Neural cell (in vitro differentiated cells): ENCODE results near the gene DHCR24. TPM values are rescaled to one million over a fixed set of nuclear protein-coding genes. Genes with fewer than 3 reads are reported as not detected.
"Not testable (repeated sequence)": the region's sequence is repeated elsewhere in the genome, so short reads cannot be mapped to it uniquely, and the experiment has no call there.

Experiments used
- H2AFZ ChIP-seq: fragments of 200-600, 300-800 bp; sonication (generic), shearing (Covaris generic); 2 replicates; pipeline ENCODE4 v1.6.0; 2014; ENCODE audit warnings: low read depth, mild to moderate bottlenecking, antibody characterized with exemption, low read length, moderate library complexity
- H3F3A ChIP-seq: fragments of 200-600 bp; shearing (Covaris generic); 2 replicates; pipeline ENCODE4 v1.6.1; 2016; ENCODE audit warnings: mild to moderate bottlenecking, moderate library complexity, mixed read lengths, antibody characterized with exemption, low read length; ENCODE audit not compliant: insufficient read depth, poor library complexity, severe bottlenecking
- H3K27ac ChIP-seq: fragments of 200-600, 300-800 bp; sonication (generic), shearing (Covaris generic); 2 replicates; pipeline ENCODE4 v1.5.1; 2014; ENCODE audit warnings: mild to moderate bottlenecking, low read length, moderate library complexity
- H3K27me3 ChIP-seq: fragments of 300-800, 200-600 bp; sonication (generic), shearing (Covaris generic); 2 replicates; pipeline ENCODE4 v1.6.0; 2014; ENCODE audit warnings: mild to moderate bottlenecking, low read depth, low read length, moderate library complexity; ENCODE audit not compliant: insufficient read depth
- H3K36me3 ChIP-seq: fragments of 300-800, 200-600 bp; sonication (generic), shearing (Covaris generic); 2 replicates; pipeline ENCODE4 v1.5.1; 2014; ENCODE audit warnings: mild to moderate bottlenecking, antibody characterized with exemption, low read length, moderate library complexity; ENCODE audit not compliant: insufficient read depth
- H3K4me2 ChIP-seq: fragments of 300-800, 200-600 bp; sonication (generic), shearing (Covaris generic); 2 replicates; pipeline ENCODE4 v1.6.0; 2014; ENCODE audit warnings: mild to moderate bottlenecking, low read length
- H3K4me3 ChIP-seq: fragments of 300-800, 200-600 bp; sonication (generic), shearing (Covaris generic); 2 replicates; pipeline ENCODE4 v1.5.1; 2014; ENCODE audit warnings: mild to moderate bottlenecking, low read length, moderate library complexity
- H3K79me2 ChIP-seq: fragments of 200-600 bp; shearing (Covaris generic); replicated peaks from 2 replicates; pipeline ENCODE4 v1.6.0; 2014; ENCODE audit warnings: mild to moderate bottlenecking, low read length, moderate library complexity; ENCODE audit not compliant: insufficient read depth
- H3K9ac ChIP-seq: fragments of 300-800, 200-600 bp; sonication (generic), shearing (Covaris generic); 2 replicates; pipeline ENCODE4 v1.6.1; 2016; ENCODE audit warnings: mild to moderate bottlenecking, low read length, mixed read lengths
- H3K9me2 ChIP-seq: fragments of 200-600 bp; shearing (Covaris generic); 2 replicates; pipeline ENCODE4 v1.6.1; 2016; ENCODE audit warnings: mild to moderate bottlenecking, low read length, mixed read lengths; ENCODE audit not compliant: insufficient read depth
- H3K9me3 ChIP-seq: fragments of 200-600, 300-800 bp; sonication (generic), shearing (Covaris generic); 2 replicates; pipeline ENCODE4 v1.6.1; 2016; ENCODE audit warnings: mild to moderate bottlenecking, mixed run types, low read length, moderate library complexity, mixed read lengths
- H4K20me1 ChIP-seq: fragments of 200-600 bp; shearing (Covaris generic); 2 replicates; pipeline ENCODE4 v1.6.1; 2016; ENCODE audit warnings: mild to moderate bottlenecking, mixed run types; ENCODE audit not compliant: insufficient read depth
- EP300 ChIP-seq: fragments of 450-650 bp; conservative IDR thresholded peaks from 2 replicates; pipeline ENCODE4 v1.6.1; 2014; ENCODE audit warnings: antibody characterized with exemption, mild to moderate bottlenecking, moderate library complexity; ENCODE audit not compliant: poor library complexity, severe bottlenecking
- EZH2 ChIP-seq: fragments of 200-600, 300-800 bp; shearing (Covaris generic), sonication (generic); IDR thresholded peaks from 2 replicates; pipeline ENCODE4 v1.6.1; 2014; ENCODE audit warnings: antibody characterized with exemption, low read length, borderline replicate concordance, mild to moderate bottlenecking; ENCODE audit not compliant: insufficient read depth, poor library complexity, severe bottlenecking
- MXI1 ChIP-seq: fragments of 450-650 bp; conservative IDR thresholded peaks from 2 replicates; pipeline ENCODE4 v1.6.1; 2014; ENCODE audit warnings: antibody characterized with exemption, mild to moderate bottlenecking; ENCODE audit not compliant: poor library complexity, severe bottlenecking
- POLR2AphosphoS5 ChIP-seq: IDR thresholded peaks from 2 replicates; pipeline ENCODE4 v1.6.1; 2012
- RAD21 ChIP-seq: fragments of 450-650 bp; conservative IDR thresholded peaks from 2 replicates; pipeline ENCODE4 v1.6.1; 2014; ENCODE audit warnings: antibody characterized with exemption, mild to moderate bottlenecking, moderate library complexity
- SMC3 ChIP-seq: fragments of 450-650 bp; conservative IDR thresholded peaks from 2 replicates; pipeline ENCODE4 v1.6.1; 2014; ENCODE audit warnings: antibody characterized with exemption, mild to moderate bottlenecking, moderate library complexity; ENCODE audit not compliant: poor library complexity
- TAF1 ChIP-seq: IDR thresholded peaks from 2 replicates; pipeline ENCODE4 v1.6.1; 2012; ENCODE audit warnings: low read depth
- polyA plus RNA-seq: library from polyadenylated mRNA; depleted of rRNA; stranded (reverse); fragments of >200 nt; gene quantifications from 2 replicates; pipeline ENCODE4 v1.2.3, GENCODE V29; 2014
- TF ChIP-seq, protein P1 (sequence below): fragments of 450-650 bp; IDR thresholded peaks from 2 replicates; pipeline ENCODE4 v1.5.1; 2014; ENCODE audit warnings: antibody characterized with exemption, mild to moderate bottlenecking, moderate library complexity; ENCODE audit not compliant: poor library complexity, severe bottlenecking
- TF ChIP-seq, protein P2 (sequence below): IDR thresholded peaks from 2 replicates; pipeline ENCODE4 v1.6.1; 2012; ENCODE audit warnings: borderline replicate concordance

DHCR24 gene
- polyA plus RNA-seq, 1 donor from 2014 or later = 91.3 TPM

GRCh38 chr1:54934869-54935268, 47.9 kb upstream of the DHCR24 start:
- Histone ChIP-seq H3K27ac (no peak overlapping the region), H3K4me3 (no peak overlapping the region), H4K20me1 (no peaks in the 10 kb centered on the region), H2AFZ (no peak overlapping the region), H3K4me2 (no peak overlapping the region), H3K36me3 (no peaks in the 10 kb centered on the region), H3F3A (no peaks in the 10 kb centered on the region), H3K9ac (no peak overlapping the region), H3K79me2 (no peaks in the 10 kb centered on the region), H3K9me2 (no peaks in the 10 kb centered on the region), H3K27me3 (no peaks in the 10 kb centered on the region), H3K9me3 (no peaks in the 10 kb centered on the region)
- TF ChIP-seq EP300 (no peak), POLR2AphosphoS5 (no peak), EZH2 (no peak), RAD21 (no peak), SMC3 (no peak), TAF1 (no peak), MXI1 (no peak)
- TF ChIP-seq, protein P1, sequence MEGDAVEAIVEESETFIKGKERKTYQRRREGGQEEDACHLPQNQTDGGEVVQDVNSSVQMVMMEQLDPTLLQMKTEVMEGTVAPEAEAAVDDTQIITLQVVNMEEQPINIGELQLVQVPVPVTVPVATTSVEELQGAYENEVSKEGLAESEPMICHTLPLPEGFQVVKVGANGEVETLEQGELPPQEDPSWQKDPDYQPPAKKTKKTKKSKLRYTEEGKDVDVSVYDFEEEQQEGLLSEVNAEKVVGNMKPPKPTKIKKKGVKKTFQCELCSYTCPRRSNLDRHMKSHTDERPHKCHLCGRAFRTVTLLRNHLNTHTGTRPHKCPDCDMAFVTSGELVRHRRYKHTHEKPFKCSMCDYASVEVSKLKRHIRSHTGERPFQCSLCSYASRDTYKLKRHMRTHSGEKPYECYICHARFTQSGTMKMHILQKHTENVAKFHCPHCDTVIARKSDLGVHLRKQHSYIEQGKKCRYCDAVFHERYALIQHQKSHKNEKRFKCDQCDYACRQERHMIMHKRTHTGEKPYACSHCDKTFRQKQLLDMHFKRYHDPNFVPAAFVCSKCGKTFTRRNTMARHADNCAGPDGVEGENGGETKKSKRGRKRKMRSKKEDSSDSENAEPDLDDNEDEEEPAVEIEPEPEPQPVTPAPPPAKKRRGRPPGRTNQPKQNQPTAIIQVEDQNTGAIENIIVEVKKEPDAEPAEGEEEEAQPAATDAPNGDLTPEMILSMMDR = no peak
- TF ChIP-seq, protein P2, sequence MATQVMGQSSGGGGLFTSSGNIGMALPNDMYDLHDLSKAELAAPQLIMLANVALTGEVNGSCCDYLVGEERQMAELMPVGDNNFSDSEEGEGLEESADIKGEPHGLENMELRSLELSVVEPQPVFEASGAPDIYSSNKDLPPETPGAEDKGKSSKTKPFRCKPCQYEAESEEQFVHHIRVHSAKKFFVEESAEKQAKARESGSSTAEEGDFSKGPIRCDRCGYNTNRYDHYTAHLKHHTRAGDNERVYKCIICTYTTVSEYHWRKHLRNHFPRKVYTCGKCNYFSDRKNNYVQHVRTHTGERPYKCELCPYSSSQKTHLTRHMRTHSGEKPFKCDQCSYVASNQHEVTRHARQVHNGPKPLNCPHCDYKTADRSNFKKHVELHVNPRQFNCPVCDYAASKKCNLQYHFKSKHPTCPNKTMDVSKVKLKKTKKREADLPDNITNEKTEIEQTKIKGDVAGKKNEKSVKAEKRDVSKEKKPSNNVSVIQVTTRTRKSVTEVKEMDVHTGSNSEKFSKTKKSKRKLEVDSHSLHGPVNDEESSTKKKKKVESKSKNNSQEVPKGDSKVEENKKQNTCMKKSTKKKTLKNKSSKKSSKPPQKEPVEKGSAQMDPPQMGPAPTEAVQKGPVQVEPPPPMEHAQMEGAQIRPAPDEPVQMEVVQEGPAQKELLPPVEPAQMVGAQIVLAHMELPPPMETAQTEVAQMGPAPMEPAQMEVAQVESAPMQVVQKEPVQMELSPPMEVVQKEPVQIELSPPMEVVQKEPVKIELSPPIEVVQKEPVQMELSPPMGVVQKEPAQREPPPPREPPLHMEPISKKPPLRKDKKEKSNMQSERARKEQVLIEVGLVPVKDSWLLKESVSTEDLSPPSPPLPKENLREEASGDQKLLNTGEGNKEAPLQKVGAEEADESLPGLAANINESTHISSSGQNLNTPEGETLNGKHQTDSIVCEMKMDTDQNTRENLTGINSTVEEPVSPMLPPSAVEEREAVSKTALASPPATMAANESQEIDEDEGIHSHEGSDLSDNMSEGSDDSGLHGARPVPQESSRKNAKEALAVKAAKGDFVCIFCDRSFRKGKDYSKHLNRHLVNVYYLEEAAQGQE = no peak

- H3K9me2 ChIP-seq, H3K9ac ChIP-seq, H3K27me3 ChIP-seq, H2AFZ ChIP-seq, H3K4me3 ChIP-seq, H3K79me2 ChIP-seq, H3K27ac ChIP-seq, H3K9me3 ChIP-seq, H3K4me2 ChIP-seq, H3K36me3 ChIP-seq, H3F3A ChIP-seq, H4K20me1 ChIP-seq: not testable (repeated sequence)
Measured at GRCh38 chr1:54934081-54934480, 47.1 kb upstream of the DHCR24 start.

DNA sequence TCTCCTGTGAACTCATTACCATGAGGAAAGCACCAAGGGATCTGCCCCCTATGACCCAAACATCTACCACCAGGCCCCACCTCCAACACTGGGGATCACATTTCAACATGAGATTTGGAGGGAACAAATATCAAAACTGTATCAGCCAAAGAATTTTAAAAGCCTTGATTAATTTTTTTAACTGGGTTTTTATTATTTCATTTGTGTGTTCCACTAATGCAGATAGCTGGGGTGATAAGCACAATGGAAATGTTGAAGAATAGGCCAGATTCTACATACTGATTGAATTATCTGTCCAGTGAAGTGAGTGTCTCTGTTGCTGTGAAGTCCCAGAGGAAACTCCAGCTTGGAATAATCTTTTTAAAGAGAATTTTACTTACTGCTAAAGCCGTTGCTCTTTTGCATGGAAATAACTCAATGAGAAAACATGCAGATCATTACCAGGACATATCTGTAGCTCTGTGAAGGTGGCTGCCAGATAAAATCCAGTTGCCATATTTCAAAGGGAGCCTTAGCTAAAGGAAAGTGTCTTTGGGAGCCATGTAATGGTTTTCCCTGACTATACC, 44.4 kb upstream of the DHCR24 start:
- no peak overlapping the region for H3K4me2 ChIP-seq
- TF ChIP-seq TAF1 (no peak), MXI1 (no peak), SMC3 (no peak), RAD21 (no peak), POLR2AphosphoS5 (no peak), EP300 (no peak), EZH2 (no peak)
- TF ChIP-seq, protein P1 = no peak
- TF ChIP-seq, protein P2 = no peak
- H3K9ac ChIP-seq = no peak overlapping the region
- H3K36me3 ChIP-seq = no peaks in the 10 kb centered on the region
- H3K4me3 ChIP-seq = no peak overlapping the region
- no peaks in the 10 kb centered on the region for H3K27me3 ChIP-seq
- H2AFZ ChIP-seq = no peak overlapping the region
- no peaks in the 10 kb centered on the region for H4K20me1 ChIP-seq
- no peak overlapping the region for H3K27ac ChIP-seq
- H3K9me3 ChIP-seq = no peaks in the 10 kb centered on the region
- no peaks in the 10 kb centered on the region for H3K9me2 ChIP-seq
- H3F3A ChIP-seq = no peaks in the 10 kb centered on the region
- no peaks in the 10 kb centered on the region for H3K79me2 ChIP-seq
